ENCODE results near the gene SNRPA.

The SNRPA gene

DNA sequence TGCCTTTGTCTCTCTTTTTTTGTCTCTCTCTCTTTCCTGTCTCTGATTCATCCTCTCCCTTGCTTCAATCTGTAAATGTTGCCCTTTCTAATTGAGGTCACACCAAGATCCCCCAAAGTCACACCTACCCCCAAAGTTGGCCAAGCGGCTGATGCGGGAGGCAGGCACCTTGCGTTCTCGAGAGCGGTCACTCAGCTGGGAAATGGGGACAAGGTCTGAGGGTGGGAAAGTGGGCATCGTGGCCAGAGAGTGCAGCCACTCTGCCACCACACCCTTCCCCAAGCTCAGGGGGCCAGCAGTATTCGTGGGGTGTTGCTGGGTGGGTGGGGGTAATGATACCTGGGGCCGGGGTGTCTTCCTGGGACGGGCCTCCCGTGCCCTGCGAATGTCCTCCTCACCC lies 37.1 kb upstream of the SNRPA start:
- Histone ChIP-seq H3K27ac (ENCODE audit: low read length) (no peak overlapping the region), H3K27me3 (ENCODE audit: control insufficient read depth, insufficient read depth, low read length) (no peaks in the 10 kb centered on the region), H3K4me3 (ENCODE audit: low read length) (no peak overlapping the region), H3K4me1 (ENCODE audit: control insufficient read depth, insufficient read depth, low read length) (peaks cover 3% of the 10 kb centered on the region; the same call in 1 of the 2 replicates), H3K9me3 (ENCODE audit: control insufficient read depth, insufficient read depth, low read length) (no peaks in the 10 kb centered on the region), H3K36me3 (ENCODE audit: control insufficient read depth, insufficient read depth, low read length) (peaks cover 4% of the 10 kb centered on the region)
- DNase-seq (ENCODE audit: low read depth, low spot score), result no peak
- no CpG with 5 or more reads among the region's 11 CpGs for WGBS (ENCODE audit: insufficient coverage, insufficient read length)

- Histone ChIP-seq H3K4me3 (ENCODE audit: low read length) (peak overlapping the region; percentile 63; the same call in 1 of the 2 replicates), H3K27me3 (ENCODE audit: control insufficient read depth, insufficient read depth, low read length) (no peaks in the 10 kb centered on the region), H3K4me1 (ENCODE audit: control insufficient read depth, insufficient read depth, low read length) (peaks cover 4% of the 10 kb centered on the region; the same call in 1 of the 2 replicates), H3K27ac (ENCODE audit: low read length) (no peak overlapping the region), H3K9me3 (ENCODE audit: control insufficient read depth, insufficient read depth, low read length) (no peaks in the 10 kb centered on the region), H3K36me3 (ENCODE audit: control insufficient read depth, insufficient read depth, low read length) (peaks cover 4% of the 10 kb centered on the region)
- peak; percentile 84 for DNase-seq (ENCODE audit: low read depth, low spot score)
- WGBS (ENCODE audit: insufficient coverage, insufficient read length), result no CpG with 5 or more reads among the region's 31 CpGs
Observed at GRCh38 chr19:40714441-40715299, 36.3 kb upstream of the SNRPA start.

GRCh38 chr19:40716031-40716481 lies 34.9 kb upstream of the SNRPA start:
- Histone ChIP-seq H3K36me3 (ENCODE audit: control insufficient read depth, insufficient read depth, low read length) (no peaks in the 10 kb centered on the region), H3K4me1 (ENCODE audit: control insufficient read depth, insufficient read depth, low read length) (peaks cover 4% of the 10 kb centered on the region; the same call in 1 of the 2 replicates), H3K9me3 (ENCODE audit: control insufficient read depth, insufficient read depth, low read length) (no peaks in the 10 kb centered on the region), H3K27me3 (ENCODE audit: control insufficient read depth, insufficient read depth, low read length) (no peaks in the 10 kb centered on the region), H3K27ac (ENCODE audit: low read length) (no peak overlapping the region), H3K4me3 (ENCODE audit: low read length) (peak overlapping the region; percentile 76; the same call in 1 of the 2 replicates)
- no CpG with 5 or more reads among the region's 8 CpGs for WGBS (ENCODE audit: insufficient coverage, insufficient read length)
- DNase-seq (ENCODE audit: low read depth, low spot score), result no peak

- H3K36me3 ChIP-seq (ENCODE audit: control insufficient read depth, insufficient read depth, low read length), result no peaks in the 10 kb centered on the region
- H3K27me3 ChIP-seq (ENCODE audit: control insufficient read depth, insufficient read depth, low read length), result no peaks in the 10 kb centered on the region
- no peak within 1 kb of the TSS for H3K27ac ChIP-seq (ENCODE audit: low read length)
- H3K9me3 ChIP-seq (ENCODE audit: control insufficient read depth, insufficient read depth, low read length), result no peaks in the 10 kb centered on the region
- H3K4me3 ChIP-seq (ENCODE audit: low read length), result peak within 1 kb of the TSS; percentile 76
- H3K4me1 ChIP-seq (ENCODE audit: control insufficient read depth, insufficient read depth, low read length), result peaks cover 4% of the 10 kb centered on the region; the same call in 1 of the 2 replicates
- peak; percentile 94 for DNase-seq (ENCODE audit: low read depth, low spot score)
- WGBS (ENCODE audit: insufficient coverage, insufficient read length), result no CpG with 5 or more reads among the region's 76 CpGs
Observed at GRCh38 chr19:40716482-40717324, 34.3 kb upstream of the SNRPA start, which contains the start of the genes COQ8B and ITPKC. TSS of gene COQ8B (minus strand) at chr19:40716886. CDS start at chr19:40714632, 2,254 bp downstream. TSS of gene ITPKC (plus strand) at chr19:40717112. CDS start at chr19:40717136, 24 bp downstream.

- no CpG with 5 or more reads among the region's 20 CpGs for WGBS (ENCODE audit: insufficient coverage, insufficient read length)
- no peak for DNase-seq (ENCODE audit: low read depth, low spot score)
- H3K4me1 ChIP-seq (ENCODE audit: control insufficient read depth, insufficient read depth, low read length), result peaks cover 4% of the 10 kb centered on the region; the same call in 1 of the 2 replicates
- H3K36me3 ChIP-seq (ENCODE audit: control insufficient read depth, insufficient read depth, low read length), result no peaks in the 10 kb centered on the region
- no peaks in the 10 kb centered on the region for H3K27me3 ChIP-seq (ENCODE audit: control insufficient read depth, insufficient read depth, low read length)
- H3K27ac ChIP-seq (ENCODE audit: low read length), result no peak overlapping the region
- H3K9me3 ChIP-seq (ENCODE audit: control insufficient read depth, insufficient read depth, low read length), result no peaks in the 10 kb centered on the region
- H3K4me3 ChIP-seq (ENCODE audit: low read length), result peak overlapping the region; percentile 76; the same call in 1 of the 2 replicates
Observed at GRCh38 chr19:40717325-40717879, 33.6 kb upstream of the SNRPA start.

- Histone ChIP-seq H3K4me3 (ENCODE audit: low read length) (peak overlapping the region; percentile 76; the same call in 1 of the 2 replicates), H3K36me3 (ENCODE audit: control insufficient read depth, insufficient read depth, low read length) (no peaks in the 10 kb centered on the region), H3K27me3 (ENCODE audit: control insufficient read depth, insufficient read depth, low read length) (no peaks in the 10 kb centered on the region), H3K9me3 (ENCODE audit: control insufficient read depth, insufficient read depth, low read length) (no peaks in the 10 kb centered on the region), H3K27ac (ENCODE audit: low read length) (no peak overlapping the region), H3K4me1 (ENCODE audit: control insufficient read depth, insufficient read depth, low read length) (peaks cover 4% of the 10 kb centered on the region; the same call in 1 of the 2 replicates)
- no peak for DNase-seq (ENCODE audit: low read depth, low spot score)
- no CpG with 5 or more reads among the region's 20 CpGs for WGBS (ENCODE audit: insufficient coverage, insufficient read length)
Observed at GRCh38 chr19:40717880-40718773, 32.9 kb upstream of the SNRPA start.

GRCh38 chr19:40718774-40719391 lies 32.1 kb upstream of the SNRPA start:
- Histone ChIP-seq H3K36me3 (ENCODE audit: control insufficient read depth, insufficient read depth, low read length) (no peaks in the 10 kb centered on the region), H3K27me3 (ENCODE audit: control insufficient read depth, insufficient read depth, low read length) (no peaks in the 10 kb centered on the region), H3K27ac (ENCODE audit: low read length) (no peak overlapping the region), H3K4me1 (ENCODE audit: control insufficient read depth, insufficient read depth, low read length) (peaks cover 4% of the 10 kb centered on the region; the same call in 1 of the 2 replicates), H3K4me3 (ENCODE audit: low read length) (peak overlapping the region; percentile 24; the same call in 1 of the 2 replicates), H3K9me3 (ENCODE audit: control insufficient read depth, insufficient read depth, low read length) (no peaks in the 10 kb centered on the region)
- WGBS (ENCODE audit: insufficient coverage, insufficient read length), result no CpG with 5 or more reads among the region's 16 CpGs
- no peak for DNase-seq (ENCODE audit: low read depth, low spot score)

DNA sequence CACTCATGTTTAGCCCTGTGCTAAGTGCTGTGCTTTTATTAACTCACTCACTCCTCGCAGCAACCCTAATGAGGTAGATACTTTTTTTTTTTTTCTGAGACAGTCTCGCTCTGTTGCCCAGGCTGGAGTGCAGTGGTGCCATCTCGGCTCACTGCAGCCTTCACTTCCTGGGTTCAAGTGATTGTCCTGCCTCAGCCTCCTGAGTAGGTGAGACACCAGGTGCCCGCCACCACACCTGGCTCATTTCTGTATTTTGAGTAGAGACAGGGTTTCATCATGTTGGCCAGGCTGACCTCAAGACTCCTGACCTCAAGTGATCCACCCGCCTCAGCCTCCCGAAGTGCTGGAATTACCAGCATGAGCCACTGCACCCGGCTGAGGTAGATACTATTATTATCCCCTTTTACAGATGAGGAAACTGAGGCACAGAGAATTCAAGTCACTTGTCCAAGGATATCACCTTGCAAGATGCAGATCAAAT lies 31.5 kb upstream of the SNRPA start:
- no peak overlapping the region for H3K27ac ChIP-seq (ENCODE audit: low read length)

DNA sequence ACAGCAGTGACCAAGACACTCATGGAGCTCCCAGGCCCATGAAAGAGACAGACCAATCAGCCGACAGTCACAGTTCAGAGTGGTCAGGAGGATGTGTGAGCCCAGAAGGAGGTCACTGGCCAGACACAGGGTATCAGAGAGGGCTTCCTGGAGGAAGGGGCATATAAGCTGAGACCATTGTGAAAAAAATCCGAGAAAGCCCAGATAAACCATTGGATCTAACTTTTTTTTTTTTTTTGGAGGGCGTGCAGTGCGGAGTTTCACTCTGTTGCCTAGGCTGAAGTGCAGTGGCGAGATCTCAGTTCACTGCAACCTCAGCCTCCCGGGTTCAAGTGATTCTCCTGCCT lies 29.9 kb upstream of the SNRPA start:
- no peaks in the 10 kb centered on the region for H3K27me3 ChIP-seq (ENCODE audit: control insufficient read depth, insufficient read depth, low read length)
- H3K4me3 ChIP-seq (ENCODE audit: low read length), result no peak overlapping the region
- H3K4me1 ChIP-seq (ENCODE audit: control insufficient read depth, insufficient read depth, low read length), result peaks cover 3% of the 10 kb centered on the region; the same call in 1 of the 2 replicates
- no CpG with 5 or more reads among the region's 6 CpGs for WGBS (ENCODE audit: insufficient coverage, insufficient read length)
- H3K9me3 ChIP-seq (ENCODE audit: control insufficient read depth, insufficient read depth, low read length), result no peaks in the 10 kb centered on the region
- H3K27ac ChIP-seq (ENCODE audit: low read length), result no peak overlapping the region
- no peaks in the 10 kb centered on the region for H3K36me3 ChIP-seq (ENCODE audit: control insufficient read depth, insufficient read depth, low read length)
- no peak for DNase-seq (ENCODE audit: low read depth, low spot score)

More for the DNA sequence above, 31.5 kb upstream of the SNRPA start:
- Histone ChIP-seq H3K9me3 (ENCODE audit: control insufficient read depth, insufficient read depth, low read length) (no peaks in the 10 kb centered on the region), H3K27me3 (ENCODE audit: control insufficient read depth, insufficient read depth, low read length) (no peaks in the 10 kb centered on the region), H3K36me3 (ENCODE audit: control insufficient read depth, insufficient read depth, low read length) (no peaks in the 10 kb centered on the region), H3K4me1 (ENCODE audit: control insufficient read depth, insufficient read depth, low read length) (peaks cover 4% of the 10 kb centered on the region; the same call in 1 of the 2 replicates), H3K4me3 (ENCODE audit: low read length) (no peak overlapping the region)
- WGBS (ENCODE audit: insufficient coverage, insufficient read length), result no CpG with 5 or more reads among the region's 7 CpGs
- DNase-seq (ENCODE audit: low read depth, low spot score), result no peak
